ENCODE results near the gene GOLGA1. TPM values are rescaled to one million over a fixed set of nuclear protein-coding genes. Genes with fewer than 3 reads are reported as not detected.

Gene GOLGA1
- polyA plus RNA-seq, 1 of the 3 experiments (the other 2 are of a cell fraction): 10.0 TPM

DNA sequence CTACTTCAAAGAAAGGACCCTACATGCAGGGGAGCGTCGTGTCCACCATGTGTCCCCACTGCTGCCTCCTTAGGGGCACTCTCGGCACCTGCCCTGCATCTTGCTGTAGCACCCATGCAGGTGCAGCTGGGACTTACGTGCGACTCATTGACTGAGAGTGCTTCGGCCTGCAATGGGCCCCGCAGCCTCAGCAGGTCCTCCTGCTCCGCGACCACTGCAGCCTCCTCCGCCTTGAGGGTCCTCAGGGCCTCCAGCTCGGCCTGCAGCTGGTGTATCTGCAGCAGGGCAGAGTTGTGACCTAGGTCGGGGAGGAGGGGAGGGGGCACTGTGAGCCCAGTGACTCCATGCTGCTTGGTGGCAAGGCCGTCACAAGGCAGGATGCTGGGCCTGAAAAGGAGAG, 51.9 kb downstream of the GOLGA1 start (continued):
- TF ChIP-seq, protein P1, sequence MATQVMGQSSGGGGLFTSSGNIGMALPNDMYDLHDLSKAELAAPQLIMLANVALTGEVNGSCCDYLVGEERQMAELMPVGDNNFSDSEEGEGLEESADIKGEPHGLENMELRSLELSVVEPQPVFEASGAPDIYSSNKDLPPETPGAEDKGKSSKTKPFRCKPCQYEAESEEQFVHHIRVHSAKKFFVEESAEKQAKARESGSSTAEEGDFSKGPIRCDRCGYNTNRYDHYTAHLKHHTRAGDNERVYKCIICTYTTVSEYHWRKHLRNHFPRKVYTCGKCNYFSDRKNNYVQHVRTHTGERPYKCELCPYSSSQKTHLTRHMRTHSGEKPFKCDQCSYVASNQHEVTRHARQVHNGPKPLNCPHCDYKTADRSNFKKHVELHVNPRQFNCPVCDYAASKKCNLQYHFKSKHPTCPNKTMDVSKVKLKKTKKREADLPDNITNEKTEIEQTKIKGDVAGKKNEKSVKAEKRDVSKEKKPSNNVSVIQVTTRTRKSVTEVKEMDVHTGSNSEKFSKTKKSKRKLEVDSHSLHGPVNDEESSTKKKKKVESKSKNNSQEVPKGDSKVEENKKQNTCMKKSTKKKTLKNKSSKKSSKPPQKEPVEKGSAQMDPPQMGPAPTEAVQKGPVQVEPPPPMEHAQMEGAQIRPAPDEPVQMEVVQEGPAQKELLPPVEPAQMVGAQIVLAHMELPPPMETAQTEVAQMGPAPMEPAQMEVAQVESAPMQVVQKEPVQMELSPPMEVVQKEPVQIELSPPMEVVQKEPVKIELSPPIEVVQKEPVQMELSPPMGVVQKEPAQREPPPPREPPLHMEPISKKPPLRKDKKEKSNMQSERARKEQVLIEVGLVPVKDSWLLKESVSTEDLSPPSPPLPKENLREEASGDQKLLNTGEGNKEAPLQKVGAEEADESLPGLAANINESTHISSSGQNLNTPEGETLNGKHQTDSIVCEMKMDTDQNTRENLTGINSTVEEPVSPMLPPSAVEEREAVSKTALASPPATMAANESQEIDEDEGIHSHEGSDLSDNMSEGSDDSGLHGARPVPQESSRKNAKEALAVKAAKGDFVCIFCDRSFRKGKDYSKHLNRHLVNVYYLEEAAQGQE (IDR thresholded peaks at IDR 0.05; ENCODE audit: low read depth, low read length): no peak
- TF ChIP-seq EZH2phosphoT487 (IDR thresholded peaks at IDR 0.05; ENCODE audit: borderline replicate concordance, low read depth) (no peak), POLR2AphosphoS5 (IDR thresholded peaks at IDR 0.05; ENCODE audit: low read depth, low read length) (no peak), SIN3A (IDR thresholded peaks at IDR 0.05; ENCODE audit: borderline replicate concordance, low read depth, low read length) (no peak), MEF2A (IDR thresholded peaks at IDR 0.05; ENCODE audit: borderline replicate concordance, low read depth) (no peak)
- TF ChIP-seq, protein P2, sequence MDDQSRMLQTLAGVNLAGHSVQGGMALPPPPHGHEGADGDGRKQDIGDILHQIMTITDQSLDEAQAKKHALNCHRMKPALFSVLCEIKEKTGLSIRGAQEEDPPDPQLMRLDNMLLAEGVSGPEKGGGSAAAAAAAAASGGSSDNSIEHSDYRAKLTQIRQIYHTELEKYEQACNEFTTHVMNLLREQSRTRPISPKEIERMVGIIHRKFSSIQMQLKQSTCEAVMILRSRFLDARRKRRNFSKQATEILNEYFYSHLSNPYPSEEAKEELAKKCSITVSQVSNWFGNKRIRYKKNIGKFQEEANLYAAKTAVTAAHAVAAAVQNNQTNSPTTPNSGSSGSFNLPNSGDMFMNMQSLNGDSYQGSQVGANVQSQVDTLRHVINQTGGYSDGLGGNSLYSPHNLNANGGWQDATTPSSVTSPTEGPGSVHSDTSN (IDR thresholded peaks at IDR 0.05): no peak

DNA sequence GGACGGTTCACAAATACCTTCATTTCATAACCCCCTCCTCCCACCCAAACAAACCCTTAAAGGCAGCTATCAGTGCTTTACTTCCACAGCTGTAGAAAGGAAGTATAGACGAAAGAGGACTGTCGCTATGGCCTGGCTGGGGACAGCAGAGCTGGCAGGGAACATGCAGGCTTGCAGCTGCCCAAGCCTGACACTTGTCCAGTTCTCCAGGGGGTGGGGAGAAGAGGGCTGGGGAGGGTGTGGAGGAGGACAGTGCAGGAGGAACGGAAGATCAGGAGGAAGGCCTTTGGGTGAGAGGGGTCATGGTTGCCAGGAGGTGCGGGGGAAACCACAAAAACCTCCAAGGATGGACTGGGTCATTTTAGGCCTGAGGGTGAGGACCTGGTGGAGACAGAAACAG, 53.1 kb downstream of the GOLGA1 start:
- Histone ChIP-seq H3F3A (replicated peaks; ENCODE audit: insufficient read depth) (no peaks in the 10 kb centered on the region), H3K36me3 (replicated peaks in 1 of 2; ENCODE audit: control insufficient read depth in 1 of 2, insufficient read depth in 2 of 2, low read length in 1 of 2) (peaks cover 5 to 45% of the 10 kb centered on the region in 2 experiments), H3K4me1 (ENCODE audit: control insufficient read depth in 1 of 2, insufficient read depth in 2 of 2, low read depth in 1 of 2, low read length in 1 of 2) (no peaks in the 10 kb centered on the region), H3K4me2 (no peak overlapping the region), H3K27me3 (ENCODE audit: insufficient read depth) (no peaks in the 10 kb centered on the region), H3K4me3 (ENCODE audit: low read depth in 2 of 2, low read length in 1 of 2) (no peak overlapping the region), H4K20me1 (ENCODE audit: insufficient read depth) (no peaks in the 10 kb centered on the region), H3K27ac (ENCODE audit: low read depth in 2 of 2, low read length in 1 of 2) (no peak overlapping the region), H3K9ac (no peak overlapping the region), H3K9me3 (no peaks in the 10 kb centered on the region), H3K79me2 (ENCODE audit: insufficient read depth) (no peaks in the 10 kb centered on the region), H3K9me2 (no peaks in the 10 kb centered on the region), H2AFZ (ENCODE audit: low read depth) (no peak overlapping the region)
- no peak for DNase-seq
- TF ChIP-seq FOXJ3 (CRISPR knock-in tag; IDR thresholded peaks at IDR 0.05) (no peak), CHD2 (IDR thresholded peaks at IDR 0.05; ENCODE audit: low read length, partially characterized antibody) (no peak), FOSL2 (IDR thresholded peaks at IDR 0.05; ENCODE audit: borderline replicate concordance, low read depth) (no peak), RAD21 (IDR thresholded peaks at IDR 0.05; ENCODE audit: low read length) (no peak), MEF2A (IDR thresholded peaks at IDR 0.05; ENCODE audit: borderline replicate concordance, low read depth) (no peak), MXI1 (IDR thresholded peaks at IDR 0.05; ENCODE audit: low read depth, low read length) (no peak), JUND (IDR thresholded peaks at IDR 0.05) (no peak)
- TF ChIP-seq, protein P3, sequence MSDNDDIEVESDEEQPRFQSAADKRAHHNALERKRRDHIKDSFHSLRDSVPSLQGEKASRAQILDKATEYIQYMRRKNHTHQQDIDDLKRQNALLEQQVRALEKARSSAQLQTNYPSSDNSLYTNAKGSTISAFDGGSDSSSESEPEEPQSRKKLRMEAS (IDR thresholded peaks at IDR 0.05; ENCODE audit: low read depth): no peak
- TF ChIP-seq, protein P2 (IDR thresholded peaks at IDR 0.05): no peak
- WGBS (ENCODE audit: low lambda C conversion rate): 94% methylated on average over 5 of the region's 5 CpGs
- POLR2A ChIA-PET: no interaction called here
- CTCF ChIA-PET: interaction anchor here (1.7 kb wide), 1 partner anchor 116 kb away, joined by 6 read pairs; no protein-coding TSS in a partner anchor
